Fibroblast of lung (primary cell): ENCODE results near the gene TNFRSF21. TPM values are rescaled to one million over a fixed set of nuclear protein-coding genes. Genes with fewer than 3 reads are reported as not detected.

ENCODE experiments used
- DNase-seq, 2 donors: peaks; one replicate each; pipeline versions ENCODE4 v3.0.0 to v3.0.0-alpha.2; 2010; ENCODE audit warnings: low read depth in 2 of 2
- H2AFZ ChIP-seq: 2 replicates; pipeline ENCODE4 v1.5.1; 2012; ENCODE audit warnings: low read length, control low read depth, inconsistent platforms
- H3K27ac ChIP-seq: 2 replicates; pipeline ENCODE4 v1.5.1; 2011; ENCODE audit warnings: low read length, control low read depth; ENCODE audit not compliant: insufficient read depth
- H3K27me3 ChIP-seq: 2 replicates; pipeline ENCODE4 v1.5.1; 2011; ENCODE audit warnings: mild to moderate bottlenecking, low read length; ENCODE audit not compliant: control insufficient read depth, insufficient read depth
- H3K36me3 ChIP-seq: 2 replicates; pipeline ENCODE4 v1.5.1; 2011; ENCODE audit warnings: low read length; ENCODE audit not compliant: control insufficient read depth, insufficient read depth
- H3K4me1 ChIP-seq: 2 replicates; pipeline ENCODE4 v1.5.1; 2011; ENCODE audit warnings: low read length; ENCODE audit not compliant: control insufficient read depth, insufficient read depth; ENCODE audit errors: extremely low read depth
- H3K4me2 ChIP-seq: 2 replicates; pipeline ENCODE4 v1.5.1; 2011; ENCODE audit warnings: low read length, control low read depth; ENCODE audit not compliant: insufficient read depth; ENCODE audit errors: extremely low read depth
- H3K4me3 ChIP-seq, 4 experiments: fragments of 200-600 bp in 1 of 4; sonication (generic) in 1 of 4; replicated peaks in 1 of 4; 2 replicates each; pipeline ENCODE4 v1.5.1; 2011 to 2016; ENCODE audit warnings: low read length in 4 of 4, low read depth in 3 of 4, mild to moderate bottlenecking in 3 of 4, control low read depth in 2 of 4, inconsistent platforms in 1 of 4, mixed read lengths in 1 of 4; ENCODE audit not compliant: insufficient read depth in 1 of 4; ENCODE audit errors: control extremely low read depth in 1 of 4
- H3K79me2 ChIP-seq: 2 replicates; pipeline ENCODE4 v1.5.1; 2012; ENCODE audit warnings: mild to moderate bottlenecking, low read length, inconsistent platforms; ENCODE audit not compliant: control insufficient read depth, insufficient read depth
- H3K9ac ChIP-seq: 2 replicates; pipeline ENCODE4 v1.5.1; 2011; ENCODE audit warnings: mild to moderate bottlenecking, low read length, control low read depth; ENCODE audit not compliant: insufficient read depth
- H3K9me3 ChIP-seq: 2 replicates; pipeline ENCODE4 v1.5.1; 2012; ENCODE audit warnings: low read depth, low read length; ENCODE audit not compliant: control insufficient read depth, insufficient read depth
- H4K20me1 ChIP-seq: 2 replicates; pipeline ENCODE4 v1.5.1; 2011; ENCODE audit warnings: low read length; ENCODE audit not compliant: control insufficient read depth, insufficient read depth; ENCODE audit errors: extremely low read depth
- CTCF ChIP-seq, 2 donors: IDR thresholded peaks in 1 of 2; conservative IDR thresholded peaks in 1 of 2; 1 replicate in 1 of 2; 2 replicates in 1 of 2; pipeline ENCODE4 v1.5.1; 2011 to 2012; ENCODE audit warnings: low read length in 2 of 2, control low read depth in 1 of 2, inconsistent platforms in 1 of 2, low read depth in 1 of 2, mild to moderate bottlenecking in 1 of 2
- EZH2 ChIP-seq: IDR thresholded peaks from 2 replicates; pipeline ENCODE4 v1.5.1; 2012; ENCODE audit warnings: low read length, control low read depth, mild to moderate bottlenecking; ENCODE audit errors: missing control alignments
- polyA plus RNA-seq, 2 donors: library from polyadenylated mRNA; depleted of rRNA in 1 of 2; stranded (reverse) in 1 of 2; unstranded in 1 of 2; fragments of >200 nt; gene quantifications; 2 replicates each; pipeline ENCODE4 v1.2.1, GENCODE V29; 2011 to 2012; ENCODE audit warnings: missing spikeins in 1 of 2
- total RNA-seq: library from RNA; depleted of rRNA; stranded (reverse); fragments of >200 nt; gene quantifications from 2 replicates; pipeline ENCODE4 v1.2.1, GENCODE V29; 2014

Gene TNFRSF21
- total and polyA plus RNA-seq, 2 donors (not counting 1 experiment from before 2014, with no cell fraction given), result 4.8 to 8.9 TPM

GRCh38 chr6:47344022-47344421, 34.3 kb upstream of the TNFRSF21 start:
- Histone ChIP-seq H3K4me2 (no peak overlapping the region), H2AFZ (no peak overlapping the region), H3K27ac (no peak overlapping the region), H3K4me1 (no peaks in the 10 kb centered on the region), H4K20me1 (no peaks in the 10 kb centered on the region), H3K36me3 (no peaks in the 10 kb centered on the region), H3K4me3 (no peak overlapping the region), H3K9me3 (no peaks in the 10 kb centered on the region), H3K79me2 (no peaks in the 10 kb centered on the region), H3K27me3 (no peaks in the 10 kb centered on the region), H3K9ac (no peak overlapping the region)
- TF ChIP-seq CTCF (conservative IDR thresholded peaks at IDR 0.05 in 1 of 2, IDR thresholded peaks at IDR 0.05 in 1 of 2; ENCODE audit: low read depth in 1 of 2, low read length in 2 of 2) (no peak), EZH2 (no peak)
- DNase-seq, result no peak

DNA sequence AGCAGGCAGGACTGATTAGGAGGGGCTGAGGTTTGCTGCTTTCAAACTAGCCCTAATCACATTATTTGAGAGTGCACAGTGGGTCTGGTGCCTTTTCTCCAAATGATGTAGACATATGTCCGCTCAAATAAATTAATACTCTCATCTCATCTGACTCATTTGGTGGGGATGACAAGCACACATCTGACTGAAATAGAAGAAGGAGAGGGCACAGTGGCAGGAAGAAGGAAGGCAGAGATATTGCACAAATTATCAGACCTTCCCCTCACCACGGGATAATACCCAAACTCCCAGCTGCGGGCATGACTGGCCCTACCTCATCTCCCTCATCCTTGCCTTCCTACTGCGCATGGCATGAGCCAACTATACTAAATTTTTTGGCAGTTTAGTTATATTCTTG, 33.9 kb upstream of the TNFRSF21 start:
- no peak overlapping the region for H3K9ac ChIP-seq
- H3K4me1 ChIP-seq, result no peaks in the 10 kb centered on the region
- H3K4me3 ChIP-seq, result no peak overlapping the region
- H3K79me2 ChIP-seq, result no peaks in the 10 kb centered on the region
- H4K20me1 ChIP-seq, result no peaks in the 10 kb centered on the region
- no peak overlapping the region for H3K4me2 ChIP-seq
- no peaks in the 10 kb centered on the region for H3K9me3 ChIP-seq
- no peak overlapping the region for H3K27ac ChIP-seq
- DNase-seq, result no peak
- H3K36me3 ChIP-seq, result no peaks in the 10 kb centered on the region
- no peak for TF ChIP-seq EZH2
- no peaks in the 10 kb centered on the region for H3K27me3 ChIP-seq
- H2AFZ ChIP-seq, result no peak overlapping the region

DNA sequence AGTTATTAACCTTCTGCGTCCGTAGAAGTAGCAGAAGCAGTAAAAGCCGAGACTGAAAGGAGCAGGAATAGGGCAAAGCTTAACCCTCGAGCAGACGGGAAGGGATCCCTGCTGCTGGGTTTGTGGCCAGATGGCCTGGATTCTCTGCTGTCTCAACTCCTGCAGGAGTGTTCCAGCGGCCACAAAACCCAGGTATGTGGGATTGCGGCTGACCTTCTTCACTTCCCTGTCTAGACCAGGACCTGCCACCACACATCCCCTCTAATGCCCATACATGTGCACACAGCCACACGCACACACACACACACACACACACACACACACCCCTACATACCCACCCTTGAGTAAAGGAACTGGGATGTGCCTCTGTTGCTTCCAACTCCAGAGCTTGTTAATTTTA, 33.1 kb upstream of the TNFRSF21 start:
- no peak overlapping the region for H3K27ac ChIP-seq
- no peak overlapping the region for H3K9ac ChIP-seq
- H3K27me3 ChIP-seq, result no peaks in the 10 kb centered on the region
- H3K4me1 ChIP-seq, result no peaks in the 10 kb centered on the region
- TF ChIP-seq CTCF (conservative IDR thresholded peaks at IDR 0.05 in 1 of 2, IDR thresholded peaks at IDR 0.05 in 1 of 2; ENCODE audit: low read depth in 1 of 2, low read length in 2 of 2), result no peak
- no peaks in the 10 kb centered on the region for H4K20me1 ChIP-seq
- peak in 1 of 2 donors; percentile 12 for DNase-seq
- no peaks in the 10 kb centered on the region for H3K36me3 ChIP-seq
- no peaks in the 10 kb centered on the region for H3K9me3 ChIP-seq
- H3K4me3 ChIP-seq, result no peak overlapping the region
- H2AFZ ChIP-seq, result no peak overlapping the region
- no peaks in the 10 kb centered on the region for H3K79me2 ChIP-seq
- H3K4me2 ChIP-seq, result no peak overlapping the region
